HCT116 (cell line): Measurements from ENCODE around the gene AKT1. TPM values are rescaled to one million over a fixed set of nuclear protein-coding genes. Genes with fewer than 3 reads are reported as not detected.

Source experiments
- ATAC-seq: fragments of 200-7000 bp; cut with Tn5 transposase; 2 replicates; pipeline ENCODE4 v1.9.1; 2020; ENCODE audit warnings: mild to moderate bottlenecking, moderate library complexity
- BruUV-seq: library from RNA; stranded (reverse); fragments of 400-500 nt; replicated peaks from 2 replicates; lab custom pipeline; 2021; lab: Mats Ljungman, UMichigan
- CTCF ChIA-PET: fragments of 300-600 bp; sonication (Branson Sonifier 250); formaldehyde crosslinking; loops from one replicate; lab custom pipeline; 2021; ENCODE audit warnings: antibody characterized with exemption; lab: Charles Lee
- POLR2A ChIA-PET: fragments of 300-600, 350-600 bp; sonication (Branson Sonifier 250); formaldehyde crosslinking; loops from one replicate; lab custom pipeline; 2021; ENCODE audit warnings: antibody characterized with exemption; lab: Charles Lee
- RAD21 ChIA-PET, 2 experiments: fragments of 300-600 bp; sonication (Branson Sonifier 250); formaldehyde crosslinking; loops; one replicate each; lab custom pipeline; 2023; ENCODE audit warnings: low total read pairs in 2 of 2; ENCODE audit not compliant: uncharacterized antibody in 2 of 2, unreplicated experiment in 2 of 2, low non-redundant PET in 1 of 2; lab: Charles Lee
- DNase-seq: peaks from one replicate; pipeline ENCODE4 v3.0.0-alpha.2; 2010; ENCODE audit warnings: low read depth, low spot score
- H2AFZ ChIP-seq: fragments of 200-600 bp; shearing (Covaris generic), sonication (generic); 2 replicates; pipeline ENCODE4 v1.6.1; 2017; ENCODE audit warnings: low read depth, mixed run types, mixed read lengths, antibody characterized with exemption, low read length; ENCODE audit not compliant: poor library complexity, severe bottlenecking
- H3K27ac ChIP-seq: 2 replicates; pipeline ENCODE4 v1.5.1; 2012; ENCODE audit warnings: low read depth, low read length
- H3K27me3 ChIP-seq: fragments of 200-600 bp; sonication (generic); 2 replicates; pipeline ENCODE4 v1.6.1; 2016; ENCODE audit warnings: mixed run types, low read length, mixed read lengths; ENCODE audit not compliant: insufficient read depth
- H3K36me3 ChIP-seq, 2 experiments: fragments of 200-500 bp in 1 of 2; fragments of 200-600 bp in 1 of 2; sonication (Bioruptor generic) in 1 of 2; sonication (generic) in 1 of 2; 2 replicates each; pipeline versions ENCODE4 v1.5.1 to v1.6.1; 2014 to 2016; ENCODE audit warnings: low read length in 2 of 2, inconsistent platforms in 1 of 2, mixed read lengths in 1 of 2, mixed run types in 1 of 2; ENCODE audit not compliant: insufficient read depth in 2 of 2, control insufficient read depth in 1 of 2
- H3K4me1 ChIP-seq, 2 experiments: fragments of 200-600 bp in 1 of 2; sonication (generic) in 1 of 2; 2 replicates each; pipeline versions ENCODE4 v1.5.1 to v1.6.1; 2012 to 2017; ENCODE audit warnings: low read length in 2 of 2, inconsistent platforms in 1 of 2, mild to moderate bottlenecking in 1 of 2, mixed read lengths in 1 of 2, mixed run types in 1 of 2, moderate library complexity in 1 of 2; ENCODE audit not compliant: insufficient read depth in 2 of 2, control insufficient read depth in 1 of 2
- H3K4me2 ChIP-seq: fragments of 200-600 bp; sonication (generic); 2 replicates; pipeline ENCODE4 v1.6.1; 2017; ENCODE audit warnings: mixed run types, low read length, mixed read lengths
- H3K4me3 ChIP-seq, 2 experiments: fragments of 200-600 bp in 1 of 2; sonication (generic) in 1 of 2; replicated peaks in 1 of 2; 2 replicates each; pipeline ENCODE4 v1.5.1; 2011 to 2016; ENCODE audit warnings: low read length in 2 of 2, control low read depth in 1 of 2, low read depth in 1 of 2, mild to moderate bottlenecking in 1 of 2, mixed read lengths in 1 of 2, mixed run types in 1 of 2
- H3K79me2 ChIP-seq: fragments of 200-600 bp; sonication (generic); 2 replicates; pipeline ENCODE4 v1.6.1; 2017; ENCODE audit warnings: mild to moderate bottlenecking, mixed run types, low read length, moderate library complexity, mixed read lengths; ENCODE audit not compliant: insufficient read depth
- H3K9ac ChIP-seq: fragments of 200-600 bp; sonication (generic); 2 replicates; pipeline ENCODE4 v1.6.1; 2016; ENCODE audit warnings: low read length, mixed read lengths
- H3K9me2 ChIP-seq: fragments of 200-600 bp; sonication (generic), shearing (Covaris generic); 2 replicates; pipeline ENCODE4 v1.6.1; 2017; ENCODE audit warnings: mixed run types, mild to moderate bottlenecking, moderate library complexity; ENCODE audit not compliant: insufficient read depth
- H3K9me3 ChIP-seq, 2 experiments: fragments of 200-500 bp in 1 of 2; fragments of 200-600 bp in 1 of 2; sonication (Bioruptor generic) in 1 of 2; sonication (generic) in 1 of 2; 2 replicates each; pipeline ENCODE4 v1.6.1; 2014 to 2017; ENCODE audit warnings: low read length in 2 of 2, mixed read lengths in 2 of 2, inconsistent platforms in 1 of 2, low read depth in 1 of 2, mild to moderate bottlenecking in 1 of 2, mixed run types in 1 of 2, moderate library complexity in 1 of 2; ENCODE audit not compliant: control insufficient read depth in 1 of 2, insufficient read depth in 1 of 2
- H4K20me1 ChIP-seq: fragments of 200-600 bp; sonication (generic), shearing (Covaris generic); 2 replicates; pipeline ENCODE4 v1.6.1; 2017; ENCODE audit warnings: mixed run types, mild to moderate bottlenecking, moderate library complexity; ENCODE audit not compliant: insufficient read depth
- CBX3 ChIP-seq: IDR thresholded peaks from 2 replicates; pipeline ENCODE4 v1.6.1; 2012; ENCODE audit warnings: low read depth
- CEBPB ChIP-seq: IDR thresholded peaks from 2 replicates; pipeline ENCODE4 v1.6.1; 2012; ENCODE audit warnings: low read depth
- EGR1 ChIP-seq: IDR thresholded peaks from 2 replicates; pipeline ENCODE4 v1.6.1; 2012; ENCODE audit warnings: low read depth
- EZH2 ChIP-seq: fragments of 200-600 bp; sonication (generic); IDR thresholded peaks from 2 replicates; pipeline ENCODE4 v1.6.1; 2017; ENCODE audit warnings: antibody characterized with exemption, mixed run types
- JUND ChIP-seq: IDR thresholded peaks from 2 replicates; pipeline ENCODE4 v1.6.1; 2012
- POLR2A ChIP-seq: IDR thresholded peaks from 2 replicates; pipeline ENCODE4 v1.7.0; 2011; ENCODE audit warnings: borderline replicate concordance; ENCODE audit not compliant: insufficient read depth, insufficient read length; ENCODE audit errors: extremely low read depth
- RAD21 ChIP-seq: IDR thresholded peaks from 2 replicates; pipeline ENCODE4 v1.6.1; 2012; ENCODE audit warnings: low read depth, mild to moderate bottlenecking
- SIN3A ChIP-seq: IDR thresholded peaks from 2 replicates; pipeline ENCODE4 v1.6.1; 2012; ENCODE audit warnings: low read depth
- SP1 ChIP-seq: IDR thresholded peaks from 2 replicates; pipeline ENCODE4 v1.6.1; 2012; ENCODE audit warnings: low read depth
- SRF ChIP-seq: IDR thresholded peaks from 2 replicates; pipeline ENCODE4 v1.6.1; 2012; ENCODE audit warnings: low read depth
- ZBTB33 ChIP-seq: IDR thresholded peaks from 2 replicates; pipeline ENCODE4 v1.6.1; 2011; ENCODE audit warnings: mild to moderate bottlenecking, low read length, moderate library complexity; ENCODE audit not compliant: insufficient replicate concordance; ENCODE audit errors: extremely low read depth
- ZNF274 ChIP-seq: fragments of 200-500 bp; sonication (Bioruptor generic); IDR thresholded peaks from 2 replicates; pipeline ENCODE4 v1.6.1; 2014; ENCODE audit warnings: mild to moderate bottlenecking, low read depth, low read length, inconsistent platforms
- intact Hi-C: fragments of 100-400 bp; cut with micrococcal nuclease; formaldehyde crosslinking; loops from 2 replicates; pipeline ENCODE4 v1.10.0; 2022
- total RNA-seq: library from RNA; stranded (reverse); gene quantifications from one replicate; pipeline ENCODE4 v1.2.1, GENCODE V29; 2021; ENCODE audit not compliant: unreplicated experiment
- TF ChIP-seq, protein P1 (sequence below), 3 experiments: fragments of 200-600 bp in 1 of 3; sonication (generic) in 1 of 3; IDR thresholded peaks in 2 of 3; conservative IDR thresholded peaks in 1 of 3; 2 replicates each; pipeline ENCODE4 v1.5.1; 2012 to 2017; ENCODE audit warnings: low read depth in 2 of 3, low read length in 2 of 3, antibody characterized with exemption in 1 of 3, borderline replicate concordance in 1 of 3, control low read depth in 1 of 3, mild to moderate bottlenecking in 1 of 3, mixed read lengths in 1 of 3, mixed run types in 1 of 3, moderate library complexity in 1 of 3; ENCODE audit not compliant: insufficient read depth in 1 of 3

AKT1 gene
- total RNA-seq, 1 experiment from 2014 or later: 152 TPM

DNA sequence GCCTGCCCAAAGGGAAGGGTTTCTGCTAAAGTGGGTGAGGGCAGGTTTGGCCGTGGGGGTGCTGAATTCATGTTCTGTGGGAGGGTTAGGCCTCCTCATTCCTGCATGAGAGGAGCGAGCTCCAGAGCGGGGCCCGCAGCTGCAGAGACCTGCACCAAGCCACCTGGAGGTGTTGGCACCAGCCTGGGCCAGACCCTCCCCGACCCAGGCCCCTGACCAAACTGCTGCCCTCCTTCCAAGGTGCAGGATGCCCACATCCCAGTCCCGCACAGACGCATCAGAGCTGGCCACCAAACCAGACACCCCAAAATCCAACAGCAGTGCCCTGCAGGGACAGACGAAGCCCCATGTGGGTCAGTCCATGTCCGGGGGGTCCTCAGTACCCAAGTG is 61.0 kb downstream of the AKT1 start:
- Histone ChIP-seq H3K4me1 (peaks cover 18 to 19% of the 10 kb centered on the region in 2 experiments), H3K27me3 (no peaks in the 10 kb centered on the region), H3K79me2 (no peaks in the 10 kb centered on the region), H2AFZ (no peak overlapping the region), H3K36me3 (no peaks in the 10 kb centered on the region), H3K27ac (no peak overlapping the region), H3K4me3 (no peak overlapping the region), H3K4me2 (no peak overlapping the region), H3K9ac (no peak overlapping the region), H4K20me1 (no peaks in the 10 kb centered on the region), H3K9me3 (no peaks in the 10 kb centered on the region), H3K9me2 (no peaks in the 10 kb centered on the region)
- intact Hi-C loops: no loop called here
- DNase-seq (no peak), ATAC-seq (no peak)
- BruUV-seq: no TSS peak
- no peak for TF ChIP-seq POLR2A
- ChIA-PET POLR2A (no interaction called here), RAD21 (no interaction called here), CTCF (no interaction called here)

DNA sequence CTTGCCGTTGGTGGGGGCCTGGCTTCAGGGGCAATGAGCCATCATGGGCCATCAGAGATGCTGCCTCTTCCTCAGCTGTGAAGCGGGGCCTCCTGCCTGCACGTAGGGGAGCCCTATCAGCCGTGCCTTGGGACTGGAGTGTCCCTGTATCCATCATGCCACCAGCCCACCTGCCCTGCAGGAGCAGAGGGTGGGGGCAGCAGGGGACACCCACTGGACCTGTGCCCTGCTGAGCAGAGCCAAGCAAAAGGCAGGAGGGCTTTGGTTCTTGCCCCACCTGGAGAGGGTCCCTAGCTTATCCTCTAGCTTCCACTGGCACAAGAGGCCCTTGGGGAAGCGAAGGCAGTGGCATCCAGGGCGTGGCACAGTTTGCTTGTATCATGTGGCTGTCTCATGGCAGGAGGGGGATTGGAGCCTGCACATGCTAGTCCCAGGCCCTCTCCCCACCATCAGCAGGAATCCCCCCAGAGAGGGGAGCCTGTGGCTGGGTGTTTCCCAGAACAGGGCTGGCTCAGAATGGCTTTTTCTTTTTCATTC is 61.4 kb downstream of the AKT1 start:
- DNase-seq (no peak), ATAC-seq (no peak)
- POLR2A ChIA-PET: no interaction called here
- Histone ChIP-seq H4K20me1 (no peaks in the 10 kb centered on the region), H2AFZ (no peak overlapping the region), H3K9me2 (no peaks in the 10 kb centered on the region), H3K79me2 (no peaks in the 10 kb centered on the region), H3K4me3 (no peak overlapping the region), H3K9ac (no peak overlapping the region), H3K4me2 (no peak overlapping the region), H3K9me3 (no peaks in the 10 kb centered on the region), H3K4me1 (peaks cover 18 to 19% of the 10 kb centered on the region in 2 experiments), H3K27me3 (no peaks in the 10 kb centered on the region), H3K27ac (no peak overlapping the region), H3K36me3 (no peaks in the 10 kb centered on the region)
- no TSS peak for BruUV-seq
- intact Hi-C loops: no loop called here
- RAD21 ChIA-PET: no interaction called here
- TF ChIP-seq, protein P1, sequence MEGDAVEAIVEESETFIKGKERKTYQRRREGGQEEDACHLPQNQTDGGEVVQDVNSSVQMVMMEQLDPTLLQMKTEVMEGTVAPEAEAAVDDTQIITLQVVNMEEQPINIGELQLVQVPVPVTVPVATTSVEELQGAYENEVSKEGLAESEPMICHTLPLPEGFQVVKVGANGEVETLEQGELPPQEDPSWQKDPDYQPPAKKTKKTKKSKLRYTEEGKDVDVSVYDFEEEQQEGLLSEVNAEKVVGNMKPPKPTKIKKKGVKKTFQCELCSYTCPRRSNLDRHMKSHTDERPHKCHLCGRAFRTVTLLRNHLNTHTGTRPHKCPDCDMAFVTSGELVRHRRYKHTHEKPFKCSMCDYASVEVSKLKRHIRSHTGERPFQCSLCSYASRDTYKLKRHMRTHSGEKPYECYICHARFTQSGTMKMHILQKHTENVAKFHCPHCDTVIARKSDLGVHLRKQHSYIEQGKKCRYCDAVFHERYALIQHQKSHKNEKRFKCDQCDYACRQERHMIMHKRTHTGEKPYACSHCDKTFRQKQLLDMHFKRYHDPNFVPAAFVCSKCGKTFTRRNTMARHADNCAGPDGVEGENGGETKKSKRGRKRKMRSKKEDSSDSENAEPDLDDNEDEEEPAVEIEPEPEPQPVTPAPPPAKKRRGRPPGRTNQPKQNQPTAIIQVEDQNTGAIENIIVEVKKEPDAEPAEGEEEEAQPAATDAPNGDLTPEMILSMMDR (IDR thresholded peaks at IDR 0.05 in 2 of 3, conservative IDR thresholded peaks at IDR 0.05 in 1 of 3; ENCODE audit: borderline replicate concordance in 1 of 3, insufficient read depth in 1 of 3, low read depth in 2 of 3, low read length in 2 of 3): no peak
- TF ChIP-seq CBX3 (no peak), SP1 (no peak), ZBTB33 (no peak), SRF (no peak), POLR2A (no peak), JUND (no peak), ZNF274 (no peak), EGR1 (no peak), EZH2 (no peak), CEBPB (no peak), RAD21 (no peak), SIN3A (no peak)
- CTCF ChIA-PET: no interaction called here
